ENCODE data around the gene SIK2. TPM values are rescaled to one million over a fixed set of nuclear protein-coding genes. Genes with fewer than 3 reads are reported as not detected.

Gene SIK2
- total and polyA plus RNA-seq, 9 of the 15 experiments (the other 6 are each of a cell fraction or from before 2014, with no cell fraction given), result 0.74 to 11.6 (median 3.8) TPM

DNA sequence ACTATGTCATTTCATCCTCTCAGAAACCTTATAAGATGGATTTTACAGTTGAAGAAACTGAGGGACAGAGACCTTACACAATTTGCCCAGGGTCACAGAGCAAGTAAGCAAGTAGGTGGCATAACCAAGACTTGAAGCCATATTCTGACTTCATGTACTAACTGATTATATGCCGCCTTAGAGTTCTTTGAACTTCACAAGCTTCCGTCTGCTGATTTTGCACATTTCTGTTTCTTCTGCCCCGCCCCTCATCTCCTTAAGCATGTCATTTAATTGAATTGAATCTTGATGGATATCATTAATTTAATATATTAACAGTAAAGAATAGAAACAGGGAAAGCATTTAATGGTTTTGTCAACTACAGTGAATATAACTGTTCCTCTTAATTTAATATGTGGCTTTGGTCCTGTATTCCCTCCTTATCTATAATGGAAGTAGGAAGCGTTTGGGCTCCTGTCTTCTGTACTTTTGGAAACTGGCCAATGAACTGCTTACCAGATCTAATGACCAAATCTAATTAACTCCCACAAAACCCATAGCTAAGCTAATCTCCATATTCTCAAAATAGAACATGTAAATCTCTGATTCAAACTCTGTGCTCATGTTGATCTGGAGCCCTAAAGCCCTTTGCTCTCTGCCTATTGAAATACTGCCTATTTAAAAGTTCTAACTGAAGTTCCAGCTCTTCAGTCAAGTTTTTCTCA, 30.4 kb downstream of the SIK2 start:
- ATAC-seq (no peak), FAIRE-seq (no peak), DNase-seq (ENCODE audit: extremely low read depth in 1 of 4, low spot score in 3 of 4) (no peak)
- H2AFZ ChIP-seq (ENCODE audit: low read depth, low read length), result no peak overlapping the region
- peaks cover 0 to 3% of the 10 kb centered on the region in 2 experiments; a peak in 2 of 5 replicates for H3K4me1 ChIP-seq (replicated peaks in 1 of 2; ENCODE audit: control insufficient read depth in 2 of 2, insufficient read depth in 2 of 2, low read length in 2 of 2)
- H3K9ac ChIP-seq (ENCODE audit: insufficient read depth in 1 of 2, low read depth in 2 of 2, low read length in 2 of 2), result no peak overlapping the region
- intact Hi-C loops (cut with micrococcal nuclease) (no loop called here), in situ Hi-C loops (cut with MboI) (no loop called here)
- WGBS (ENCODE audit: insufficient coverage, low coverage, missing lambda C conversion rate), result 82% methylated on average over 4 of the region's 4 CpGs
- no peaks in the 10 kb centered on the region for H3K79me2 ChIP-seq (ENCODE audit: control insufficient read depth, insufficient read depth, low read length)
- no peaks in the 10 kb centered on the region for H3K9me1 ChIP-seq (ENCODE audit: control insufficient read depth, insufficient read depth, low read length)
- H3K4me2 ChIP-seq (ENCODE audit: insufficient read depth, low read length), result no peak overlapping the region
- H3K27me3 ChIP-seq (ENCODE audit: control insufficient read depth in 2 of 2, insufficient read depth in 2 of 2, low read length in 2 of 2), result no peaks in the 10 kb centered on the region
- POLR2A ChIA-PET, result interaction anchor here (0.6 kb wide), 1 partner anchor 656 kb away, joined by 3 read pairs; no protein-coding TSS in a partner anchor
- H3K4me3 ChIP-seq, result no peak overlapping the region
- H3K36me3 ChIP-seq (ENCODE audit: control insufficient read depth, insufficient read depth, low read length), result peaks cover 2% of the 10 kb centered on the region; the same call in 1 of the 3 replicates
- no peaks in the 10 kb centered on the region for H3K9me3 ChIP-seq (replicated peaks; ENCODE audit: control insufficient read depth, insufficient read depth, low read depth, low read length)
- no peaks in the 10 kb centered on the region for H4K20me1 ChIP-seq (replicated peaks; ENCODE audit: control insufficient read depth, insufficient read depth, low read length)
- no TSS peak for BruUV-seq (replicated peaks)
- TF ChIP-seq C11orf30 (IDR thresholded peaks at IDR 0.05; ENCODE audit: low read depth) (peak; percentile 22; the same call in 1 of the 2 replicates), ZNF551 (CRISPR knock-in tag; IDR thresholded peaks at IDR 0.05) (no peak)
- H3K27ac ChIP-seq (ENCODE audit: extremely low read depth, low read depth, low read length), result no peak overlapping the region; the same call in 2 of the 3 replicates
- CTCF ChIA-PET (ENCODE audit: low intra/inter-chr PET ratio), result no interaction called here

GRCh38 chr11:111633248-111633647, 31.0 kb downstream of the SIK2 start:
- H3K27ac ChIP-seq (ENCODE audit: extremely low read depth, low read depth, low read length), result peak overlapping the region; percentile 4; the same call in 1 of the 3 replicates
- H3K4me2 ChIP-seq (ENCODE audit: insufficient read depth, low read length), result no peak overlapping the region
- ATAC-seq (peak; percentile 45), DNase-seq (ENCODE audit: extremely low read depth in 1 of 4, low spot score in 3 of 4) (no peak), FAIRE-seq (no peak)
- H3K4me1 ChIP-seq (replicated peaks in 1 of 2; ENCODE audit: control insufficient read depth in 2 of 2, insufficient read depth in 2 of 2, low read length in 2 of 2), result peaks cover 0 to 3% of the 10 kb centered on the region in 2 experiments; a peak in 2 of 5 replicates
- BruUV-seq (replicated peaks), result no TSS peak
- H3K9me3 ChIP-seq (replicated peaks; ENCODE audit: control insufficient read depth, insufficient read depth, low read depth, low read length), result no peaks in the 10 kb centered on the region
- no peaks in the 10 kb centered on the region for H3K27me3 ChIP-seq (ENCODE audit: control insufficient read depth in 2 of 2, insufficient read depth in 2 of 2, low read length in 2 of 2)
- no peak overlapping the region for H3K4me3 ChIP-seq
- no peak for TF ChIP-seq KLF13 (tag; IDR thresholded peaks at IDR 0.05; ENCODE audit: borderline replicate concordance, low read depth)
- no peak for TF ChIP-seq SP1 (CRISPR knock-in tag; IDR thresholded peaks at IDR 0.05)
- CTCF ChIA-PET (ENCODE audit: low intra/inter-chr PET ratio), result no interaction called here
- in situ Hi-C loops (cut with MboI) (no loop called here), intact Hi-C loops (cut with micrococcal nuclease) (no loop called here)
- H2AFZ ChIP-seq (ENCODE audit: low read depth, low read length), result no peak overlapping the region
- no peaks in the 10 kb centered on the region for H4K20me1 ChIP-seq (replicated peaks; ENCODE audit: control insufficient read depth, insufficient read depth, low read length)
- H3K9me1 ChIP-seq (ENCODE audit: control insufficient read depth, insufficient read depth, low read length), result no peaks in the 10 kb centered on the region
- no peaks in the 10 kb centered on the region for H3K79me2 ChIP-seq (ENCODE audit: control insufficient read depth, insufficient read depth, low read length)
- 43% methylated on average over 3 of the region's 3 CpGs for WGBS (ENCODE audit: insufficient coverage, low coverage, missing lambda C conversion rate)
- peaks cover 8% of the 10 kb centered on the region; the same call in 2 of the 3 replicates for H3K36me3 ChIP-seq (ENCODE audit: control insufficient read depth, insufficient read depth, low read length)
- POLR2A ChIA-PET, result interaction anchor here (0.6 kb wide), 1 partner anchor 656 kb away, joined by 3 read pairs; no protein-coding TSS in a partner anchor
- H3K9ac ChIP-seq (ENCODE audit: insufficient read depth in 1 of 2, low read depth in 2 of 2, low read length in 2 of 2), result no peak overlapping the region
